Measurements from ENCODE around the gene ITGB6.
A peak's percentile ranks its signal among the peaks of the same experiment; 100 is the strongest.
"Not testable (repeated sequence)": the region's sequence is repeated elsewhere in the genome, so short reads cannot be mapped to it uniquely, and the experiment has no call there.

The ITGB6 gene

GRCh38 chr2:160139350-160139749 lies 60.7 kb downstream of the ITGB6 start:
- DNase-seq: no peak

DNA sequence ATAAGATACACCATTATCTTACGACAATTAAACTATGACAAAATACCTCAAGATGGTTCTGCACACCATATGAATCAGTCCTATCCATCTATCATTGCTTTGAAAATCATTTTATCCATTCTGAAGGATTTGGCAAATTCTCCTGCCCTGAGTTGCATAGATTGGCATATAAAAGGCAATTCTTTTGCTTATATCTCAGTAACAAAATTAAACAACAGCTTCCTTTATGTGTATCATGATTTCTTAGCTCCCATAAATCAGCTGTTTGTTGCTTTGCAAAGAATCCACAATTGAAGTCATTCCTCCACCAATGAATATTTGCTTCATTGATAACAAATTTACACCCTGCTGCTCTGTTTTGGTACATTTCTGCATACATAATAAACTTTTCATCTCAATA lies 61.7 kb downstream of the ITGB6 start:
- no peak for DNase-seq

GRCh38 chr2:160137464-160137863 lies 62.6 kb downstream of the ITGB6 start:
- no peak for DNase-seq

GRCh38 chr2:160132761-160133160 lies 67.3 kb downstream of the ITGB6 start:
- DNase-seq: no peak

GRCh38 chr2:160126756-160127155 lies 73.3 kb downstream of the ITGB6 start:
- no peak for DNase-seq

GRCh38 chr2:160126315-160126714 lies 73.8 kb downstream of the ITGB6 start:
- DNase-seq: no peak

GRCh38 chr2:160125828-160126227 lies 74.2 kb downstream of the ITGB6 start:
- no peak for DNase-seq

DNA sequence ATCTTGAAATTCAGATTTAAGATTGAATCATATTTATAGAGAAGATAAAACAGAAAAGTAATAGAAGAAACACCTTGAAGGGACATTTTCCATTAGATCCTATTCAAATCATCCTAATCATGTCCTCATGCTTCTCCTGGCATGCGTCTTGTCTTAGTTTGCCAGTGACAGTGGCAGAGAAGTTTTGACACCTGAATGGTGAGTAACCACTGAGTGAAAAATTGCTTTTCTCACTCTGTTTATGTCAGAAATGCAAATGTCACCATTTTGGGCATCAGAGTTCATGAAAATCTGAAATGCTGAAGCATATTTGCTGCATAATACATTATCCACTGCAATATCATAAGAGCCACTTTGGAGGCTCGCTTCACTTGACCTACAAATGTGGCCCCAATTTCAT lies 74.7 kb downstream of the ITGB6 start:
- no peak for DNase-seq

DNA sequence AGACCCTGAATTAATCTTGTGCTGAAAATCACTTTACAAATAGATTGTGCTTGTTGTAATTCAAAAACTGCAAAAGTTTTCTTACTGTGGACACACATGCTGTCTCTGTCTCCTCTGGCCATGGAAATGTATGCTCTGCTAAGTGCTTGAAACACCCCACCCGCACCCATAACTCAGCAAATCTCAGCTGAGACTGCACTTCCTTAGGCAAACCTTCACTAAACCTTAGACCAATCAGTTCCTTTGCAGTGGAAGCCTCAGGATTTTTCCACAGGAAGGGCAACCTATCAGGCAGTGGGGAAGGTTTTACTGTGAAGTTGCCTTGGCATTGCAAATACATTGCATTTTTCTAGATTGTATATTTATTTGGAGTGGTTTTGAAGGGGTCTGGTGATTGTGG lies 75.5 kb downstream of the ITGB6 start:
- DNase-seq: no peak

GRCh38 chr2:160114721-160115120 lies 85.4 kb downstream of the ITGB6 start:
- DNase-seq: not testable (repeated sequence)

GRCh38 chr2:160114020-160114419 lies 86.1 kb downstream of the ITGB6 start:
- DNase-seq: no peak

DNA sequence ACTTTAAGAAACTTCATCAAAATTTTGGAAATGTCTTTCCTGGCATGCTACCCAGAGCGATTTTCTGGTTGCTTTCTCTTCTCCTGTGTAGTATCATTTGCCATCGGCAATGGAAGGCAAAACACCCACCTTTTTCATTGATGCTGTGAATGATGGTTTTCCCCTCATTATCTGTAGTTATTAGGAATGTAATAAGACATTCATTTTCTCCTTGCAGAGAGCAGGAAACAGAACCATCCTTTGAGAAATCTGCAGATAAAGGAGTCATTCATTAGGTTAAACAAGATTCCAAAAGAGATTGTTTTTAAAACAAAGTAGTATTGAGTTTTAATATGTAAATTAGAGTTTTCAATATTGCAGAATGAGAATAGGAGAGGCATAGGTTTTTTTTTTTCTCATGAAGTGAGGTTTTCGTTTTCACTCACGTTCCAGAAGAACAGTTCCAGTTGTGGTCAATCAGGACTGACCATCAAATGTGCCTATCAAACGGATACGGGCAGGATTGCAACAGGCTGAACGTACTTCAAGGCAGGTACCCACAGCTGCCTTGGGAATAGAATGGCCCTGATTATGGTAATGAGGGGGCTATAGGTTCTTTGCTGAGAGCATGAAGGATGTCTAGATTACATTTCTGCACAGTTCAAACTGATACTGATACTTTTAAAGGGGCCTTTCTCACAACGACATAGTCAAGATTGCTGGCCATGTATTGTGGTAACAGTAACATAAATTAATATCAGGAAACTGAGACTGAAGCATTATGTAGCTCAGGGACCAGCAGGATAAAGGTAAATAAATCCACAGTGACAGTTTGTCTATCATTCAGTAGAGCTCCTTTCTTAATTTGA lies 87.9 kb downstream of the ITGB6 start:
- no peak for DNase-seq

GRCh38 chr2:160110674-160111239 lies 89.3 kb downstream of the ITGB6 start:
- no peak for DNase-seq

DNA sequence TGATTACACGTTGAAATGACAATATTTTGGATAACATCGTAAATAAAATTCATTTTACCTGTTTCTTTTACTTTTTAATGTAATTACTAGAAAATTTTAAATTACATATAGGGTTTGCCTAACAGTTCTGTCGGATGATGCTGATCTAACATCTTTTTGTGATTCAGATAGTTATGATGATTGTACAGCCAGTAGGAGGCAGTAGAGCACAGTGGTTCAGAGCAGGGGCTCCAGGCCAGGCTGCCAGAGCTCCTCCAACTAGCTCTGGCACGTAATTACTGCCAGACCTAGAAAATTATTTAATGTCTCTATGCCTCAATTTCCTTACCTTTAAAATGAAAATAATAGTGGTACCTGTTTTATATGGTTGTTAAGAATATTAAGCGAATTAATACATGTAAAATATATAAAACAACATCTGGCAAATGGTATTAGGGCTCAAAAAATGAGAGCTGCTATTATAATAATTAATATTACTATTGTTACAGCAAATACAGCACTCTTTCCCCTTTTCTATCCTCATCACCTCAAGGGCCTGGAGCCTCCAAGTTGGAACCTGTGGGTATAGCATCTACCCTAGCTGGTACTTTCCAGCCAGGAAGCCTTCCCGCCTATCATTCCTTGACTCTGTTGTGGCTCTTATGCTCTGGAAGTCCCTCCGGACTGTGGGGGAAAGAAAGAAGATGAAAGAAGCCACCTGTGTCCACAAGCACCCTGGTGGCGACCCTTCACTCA lies 90.0 kb downstream of the ITGB6 start:
- DNase-seq: peak; percentile 4

DNA sequence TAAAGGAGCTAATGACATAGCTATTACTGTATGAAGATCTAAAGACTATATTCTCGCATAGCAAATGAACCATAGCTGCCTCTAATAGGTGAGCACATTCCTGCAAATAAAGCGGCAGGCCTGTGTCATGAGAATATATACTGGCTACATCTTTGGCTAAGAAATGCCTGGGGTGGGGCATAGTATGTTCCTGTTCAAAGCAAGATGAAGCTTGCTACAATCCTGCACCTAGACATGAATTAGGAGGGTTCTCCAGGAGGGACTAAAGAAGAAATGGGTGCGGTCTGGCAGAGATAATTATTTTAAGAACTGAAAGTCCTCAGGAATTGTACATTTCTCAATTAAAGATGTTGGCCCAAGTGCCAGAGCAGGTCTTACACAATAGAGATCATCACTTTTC lies 90.8 kb downstream of the ITGB6 start:
- DNase-seq: no peak

- no peak for DNase-seq
These were observed 91.4 kb downstream of the ITGB6 start for GRCh38 chr2:160108646-160109045.

DNA sequence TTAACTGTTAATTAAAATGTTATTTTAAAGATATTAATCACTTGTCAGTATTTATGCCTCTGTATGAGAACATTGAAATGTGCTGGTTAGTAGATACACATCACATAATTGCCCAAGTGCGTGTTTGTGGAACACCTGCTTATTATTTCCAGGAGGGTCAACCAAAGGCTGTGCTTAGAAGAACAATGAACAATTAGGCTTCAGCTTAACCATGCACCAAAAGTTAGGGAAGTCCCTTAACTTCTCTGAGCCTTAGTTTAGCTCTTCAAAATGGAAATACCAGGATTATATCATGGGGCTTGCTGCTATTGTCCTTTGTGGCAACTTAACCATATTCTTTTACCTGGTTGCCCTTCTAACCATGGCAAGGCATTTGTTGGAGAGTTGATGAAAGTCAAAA lies 94.7 kb downstream of the ITGB6 start:
- no peak for DNase-seq

- no peak for DNase-seq
These were observed 96.0 kb downstream of the ITGB6 start for GRCh38 chr2:160104115-160104514.

GRCh38 chr2:160097326-160097725 lies 102.7 kb downstream of the ITGB6 start:
- no peak for DNase-seq

DNA sequence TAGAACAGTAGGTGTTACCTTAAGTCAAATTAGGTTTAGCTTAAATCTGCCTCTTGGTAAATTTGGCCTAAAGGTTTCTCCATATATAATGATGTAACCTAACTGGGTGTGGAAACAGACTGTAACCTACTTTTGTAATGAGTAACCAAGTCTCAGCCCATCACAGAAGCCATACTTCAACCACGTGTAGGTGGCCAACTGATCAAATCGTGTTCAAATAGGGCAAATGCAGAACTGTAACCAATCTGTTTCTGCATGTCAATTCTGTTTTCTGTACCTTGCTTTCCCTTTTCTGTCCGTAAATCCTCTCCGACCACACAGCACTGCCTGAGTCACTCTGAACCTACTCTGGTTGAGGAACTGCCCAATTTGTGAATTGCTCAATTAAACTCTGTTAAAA lies 103.7 kb downstream of the ITGB6 start:
- no peak for DNase-seq

- DNase-seq: no peak
These were observed 107.6 kb downstream of the ITGB6 start for GRCh38 chr2:160092445-160092844.

DNA sequence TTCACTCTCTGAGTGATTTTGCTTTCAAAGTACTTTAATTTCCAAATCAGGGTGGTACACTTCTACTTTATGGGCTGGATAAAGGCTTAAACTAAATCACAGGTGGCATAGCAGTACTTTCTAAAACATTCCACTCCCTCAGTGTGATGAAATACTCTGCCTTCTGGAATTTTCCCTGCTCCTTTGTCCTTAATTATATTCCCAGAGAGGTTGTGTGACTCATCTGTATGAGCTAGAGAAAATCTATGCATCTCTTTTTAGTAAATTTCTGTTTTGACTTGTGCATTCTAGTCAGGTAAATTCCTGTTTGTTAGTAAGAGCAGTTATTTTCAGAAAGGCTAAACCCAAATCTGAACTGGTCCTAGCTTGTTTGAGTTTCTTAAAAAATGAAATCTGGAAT lies 108.7 kb downstream of the ITGB6 start:
- no peak for DNase-seq

DNA sequence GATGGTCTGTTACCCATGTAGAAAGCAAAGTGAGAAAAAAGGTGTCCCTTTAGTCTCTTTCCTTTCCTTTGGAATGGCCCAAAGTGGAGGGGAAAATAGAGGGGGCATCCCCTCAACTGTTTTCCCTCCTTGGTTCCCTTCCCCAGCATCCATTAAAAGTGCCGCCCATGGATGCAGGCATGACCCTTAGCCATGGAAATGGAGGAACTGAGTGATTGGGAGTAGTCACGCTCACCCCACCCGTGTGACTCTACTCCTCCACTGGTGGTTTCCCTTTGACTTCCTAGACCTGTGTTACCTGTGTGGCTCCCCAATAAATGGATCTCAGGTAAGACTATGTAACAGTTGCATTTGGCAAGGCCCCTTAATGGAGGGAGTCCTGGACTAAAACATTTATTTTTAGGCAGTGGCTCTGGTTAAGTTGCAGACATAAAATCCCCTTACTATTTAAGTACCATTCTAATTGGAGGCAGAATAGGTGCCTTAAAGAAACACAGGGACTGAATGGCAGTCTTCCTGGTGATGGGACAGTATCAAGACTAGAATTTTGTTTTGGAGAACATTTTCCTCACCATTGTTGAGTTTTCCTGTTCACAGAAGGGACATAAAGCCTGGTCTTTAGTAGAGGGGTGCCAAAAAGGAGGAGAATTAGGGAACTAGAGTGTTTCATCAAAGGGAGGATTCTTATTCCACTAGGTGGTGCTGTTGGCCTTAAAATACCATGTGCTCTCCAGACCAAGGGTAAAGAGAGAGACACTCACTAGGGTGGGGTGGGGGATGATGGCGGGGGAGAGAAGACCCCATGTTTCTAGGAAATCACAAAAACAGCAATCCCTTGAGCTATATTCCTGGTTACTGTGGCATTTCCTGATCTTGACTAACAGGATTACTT lies 112.0 kb downstream of the ITGB6 start:
- no peak for DNase-seq

Measured in NCI-H146 (cell line).